CD4-positive, alpha-beta T cell treated with Interleukin-15 for 4 hours (primary cell): ENCODE results near the gene IL4R.
"Not testable (repeated sequence)": the region's sequence is repeated elsewhere in the genome, so short reads cannot be mapped to it uniquely, and the experiment has no call there.

Experiments used
- DNase-seq: peaks from one replicate; pipeline ENCODE4 v3.0.0-alpha.2; 2020; ENCODE audit warnings: low spot score

Gene IL4R

DNA sequence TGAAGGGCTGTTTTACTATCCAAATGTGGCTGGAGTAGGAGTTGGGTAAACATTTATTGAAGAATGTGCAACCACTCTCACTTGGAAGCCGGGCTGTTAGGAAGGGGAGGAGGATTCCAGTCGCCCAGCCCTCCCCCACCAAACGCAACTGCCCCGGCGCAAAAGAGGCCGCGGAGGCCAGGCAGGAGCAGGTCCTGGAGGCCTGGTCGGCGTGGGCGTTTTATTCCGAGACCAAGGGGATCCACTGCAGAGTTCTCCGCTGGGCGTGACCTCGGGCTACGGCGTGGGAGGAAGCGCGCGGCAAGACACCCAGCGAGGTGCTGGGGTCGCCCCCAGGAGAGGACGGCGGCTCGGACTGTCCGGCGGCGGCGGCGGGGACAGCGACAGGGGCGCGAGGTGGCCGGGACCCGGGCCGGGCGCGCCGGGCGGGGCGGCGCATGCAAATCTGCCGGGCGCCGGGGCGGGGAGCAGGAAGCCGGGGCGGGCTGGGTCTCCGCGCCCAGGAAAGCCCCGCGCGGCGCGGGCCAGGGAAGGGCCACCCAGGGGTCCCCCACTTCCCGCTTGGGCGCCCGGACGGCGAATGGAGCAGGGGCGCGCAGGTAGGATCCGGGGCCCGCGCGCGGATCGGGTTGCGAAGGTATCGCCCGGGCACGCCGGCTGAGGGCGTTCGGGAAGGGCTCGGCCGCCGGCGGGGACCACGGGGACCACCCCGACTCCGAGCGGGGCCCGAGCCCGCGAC, at the start of gene IL4R:
Gene IL4R (plus strand): TSS at position 553 of the 739 bp plus-strand sequence. CDS start 26,230 bp downstream, outside the sequence.
- peak; percentile 59 for DNase-seq

DNA sequence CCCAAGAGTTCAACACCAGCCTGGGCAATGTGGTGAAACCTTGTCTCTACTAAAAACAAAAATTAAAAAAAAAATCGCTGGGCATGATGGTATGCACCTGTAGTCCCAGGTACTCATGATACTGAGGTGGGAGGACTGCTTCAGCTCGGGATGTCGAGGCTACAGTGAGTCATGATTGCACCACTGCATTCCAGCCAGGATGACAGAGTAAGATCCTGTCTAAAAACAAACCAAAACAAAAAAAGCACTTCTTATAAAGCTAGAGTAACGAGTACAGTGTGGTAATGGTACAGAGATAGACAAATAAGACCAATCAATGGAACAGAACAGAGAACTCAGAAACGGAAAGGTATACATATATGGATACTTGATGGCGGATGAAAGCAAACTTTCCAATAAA, 49.6 kb upstream of the IL4R start:
- no peak for DNase-seq

DNA sequence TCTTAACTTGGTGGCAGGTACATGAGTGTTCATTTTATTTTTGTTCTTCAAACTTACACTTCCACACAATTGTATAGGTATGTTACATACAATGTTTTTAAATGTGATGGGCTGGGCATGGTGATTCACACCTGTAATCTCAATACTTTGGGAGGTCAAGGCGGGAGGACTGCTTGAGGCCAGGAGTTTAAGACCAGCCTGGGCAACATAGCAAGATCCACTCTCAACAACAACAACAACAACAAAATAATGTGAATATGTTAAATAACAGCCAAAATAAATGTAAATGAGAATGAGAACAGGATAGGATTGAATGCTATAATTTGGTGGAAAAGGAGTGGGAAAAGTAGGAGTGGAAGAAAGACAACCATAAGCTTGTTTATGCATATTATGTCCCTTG, 47.8 kb upstream of the IL4R start:
- no peak for DNase-seq

DNA sequence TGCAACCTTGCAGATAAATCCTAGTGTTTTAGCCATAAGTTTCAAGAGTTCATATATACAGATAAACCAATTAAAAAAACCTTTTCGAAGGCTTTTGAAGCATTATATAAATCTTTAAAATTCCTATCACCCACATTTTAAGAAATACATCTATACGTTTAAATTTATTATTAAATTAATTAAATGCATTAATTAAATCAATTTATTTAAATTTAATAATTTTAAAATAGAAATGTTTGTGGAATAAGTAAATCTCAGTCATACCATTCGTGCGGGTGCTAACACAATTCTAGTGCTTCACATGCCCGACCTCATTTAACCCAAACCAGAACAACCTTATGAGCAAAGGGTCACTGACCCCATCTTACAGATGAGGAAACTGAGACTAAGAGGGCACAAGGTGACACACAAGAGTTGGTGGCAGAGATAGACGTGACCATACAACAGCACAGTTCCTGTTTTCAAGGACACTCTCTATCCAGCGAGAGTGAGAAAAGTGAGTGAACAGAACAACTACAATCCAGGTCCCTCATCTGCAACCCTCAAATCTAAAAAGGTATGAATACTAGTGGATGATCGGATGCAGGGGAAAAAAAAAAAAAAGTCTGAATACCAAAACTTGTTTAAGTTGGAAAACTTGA, 46.6 kb upstream of the IL4R start:
- no peak for DNase-seq

DNA sequence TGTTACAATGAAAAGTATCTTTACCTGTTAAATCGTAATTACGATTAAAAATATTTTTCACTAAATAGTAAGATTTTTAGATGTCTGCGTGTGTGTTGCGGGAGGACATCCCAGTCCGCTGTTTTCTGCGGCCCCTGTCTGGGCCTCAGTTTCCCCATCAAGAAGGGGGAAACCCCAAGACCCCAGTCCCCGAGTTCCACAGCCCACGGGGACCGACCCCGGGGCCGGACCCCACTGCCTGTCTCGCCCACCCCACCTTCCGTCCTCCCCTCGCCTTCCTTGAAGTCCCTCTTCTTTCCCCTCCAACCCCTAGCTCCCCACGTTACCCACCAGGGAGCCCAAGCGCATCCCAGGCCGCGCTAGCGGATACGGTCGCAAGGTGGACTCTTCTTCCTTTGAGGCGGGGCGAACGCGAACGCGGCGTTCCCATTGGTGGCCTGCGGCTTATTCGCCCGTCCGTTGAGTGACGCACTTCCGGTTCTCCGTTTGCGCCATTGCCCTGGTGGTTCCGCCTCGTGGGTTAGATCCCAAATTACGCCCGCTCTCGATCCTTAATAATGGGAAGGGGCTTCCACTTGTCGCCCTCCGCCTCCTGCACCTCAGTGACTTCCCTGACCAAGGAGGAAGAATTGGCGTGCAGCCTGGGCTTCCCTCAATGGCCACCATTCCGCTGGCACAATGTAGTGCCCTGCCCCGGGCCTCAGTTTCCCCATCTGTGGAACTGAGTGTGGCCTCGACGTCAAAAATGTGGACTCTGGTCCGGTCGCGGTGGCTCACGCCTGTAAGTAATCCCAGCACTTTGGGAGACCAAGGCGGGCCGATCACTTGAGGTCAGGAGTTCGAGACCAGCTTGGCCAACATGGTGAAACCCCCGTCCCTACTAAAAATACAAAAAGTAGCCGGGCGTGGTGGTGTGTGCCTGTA, 45.1 kb upstream of the IL4R start, which contains the start of gene NSMCE1:
Gene NSMCE1 (minus strand): TSS at position 397 of the 924 bp plus-strand sequence. CDS start 11,202 bp downstream, outside the sequence.
- peak; percentile 96 for DNase-seq

DNA sequence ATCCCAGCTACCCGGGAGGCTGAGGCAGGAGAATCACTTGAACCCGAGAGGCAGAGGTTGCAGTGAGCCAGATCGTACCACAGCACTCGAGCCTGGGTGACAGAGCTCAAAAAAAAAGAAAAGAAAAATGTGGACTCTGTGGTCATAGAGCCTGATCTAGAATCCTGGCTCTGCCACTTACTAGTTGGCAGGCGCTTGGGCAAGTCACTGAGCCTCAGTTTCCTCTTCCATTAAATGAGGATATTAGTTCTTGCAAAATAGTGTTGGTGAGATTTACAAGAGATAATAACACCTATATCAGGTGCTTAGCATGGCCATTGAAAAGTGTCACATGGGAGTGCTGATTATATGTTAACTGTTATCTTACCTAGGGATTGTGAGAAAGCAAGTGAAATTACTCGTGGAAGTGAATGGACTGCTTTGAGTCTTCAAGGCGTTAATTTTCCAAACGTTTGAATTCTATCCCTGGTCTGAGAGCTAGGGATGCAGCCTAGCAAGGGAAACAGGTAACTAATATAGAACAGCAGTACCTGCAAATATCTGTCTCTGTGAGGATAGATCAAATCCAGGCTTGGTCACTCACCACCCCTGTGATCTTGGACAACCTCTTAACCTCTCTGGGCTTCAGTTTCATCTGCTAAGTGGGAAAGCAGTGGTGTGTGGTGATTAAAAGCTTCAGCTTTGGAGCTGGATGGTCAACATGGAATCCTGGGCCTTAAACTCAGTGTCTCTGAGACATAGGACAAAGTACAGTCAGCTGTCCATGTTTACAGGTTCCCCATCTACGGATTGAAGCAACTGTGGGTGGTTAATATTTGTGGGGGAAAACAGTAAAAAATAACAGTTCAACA, 44.2 kb upstream of the IL4R start:
- no peak for DNase-seq

DNA sequence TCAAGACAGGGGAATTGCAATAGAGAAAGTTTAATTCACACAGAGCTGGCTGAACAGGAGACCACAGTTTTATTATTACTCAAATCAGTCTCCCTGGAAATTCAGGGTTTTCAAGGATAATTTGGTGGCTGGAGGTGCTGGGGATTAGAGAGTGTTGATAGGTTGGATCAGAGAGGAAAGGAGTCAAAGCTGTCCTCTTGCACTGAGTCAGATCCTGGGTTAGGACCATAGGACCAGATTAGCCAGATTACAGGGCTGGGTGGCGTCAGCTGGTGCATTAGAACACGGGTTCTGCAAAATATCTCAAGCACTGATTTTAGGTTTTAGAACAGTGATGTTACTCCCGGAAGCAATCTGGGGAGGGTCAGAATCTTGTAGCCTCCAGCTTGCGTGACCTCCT, 43.4 kb upstream of the IL4R start:
- no peak for DNase-seq

DNA sequence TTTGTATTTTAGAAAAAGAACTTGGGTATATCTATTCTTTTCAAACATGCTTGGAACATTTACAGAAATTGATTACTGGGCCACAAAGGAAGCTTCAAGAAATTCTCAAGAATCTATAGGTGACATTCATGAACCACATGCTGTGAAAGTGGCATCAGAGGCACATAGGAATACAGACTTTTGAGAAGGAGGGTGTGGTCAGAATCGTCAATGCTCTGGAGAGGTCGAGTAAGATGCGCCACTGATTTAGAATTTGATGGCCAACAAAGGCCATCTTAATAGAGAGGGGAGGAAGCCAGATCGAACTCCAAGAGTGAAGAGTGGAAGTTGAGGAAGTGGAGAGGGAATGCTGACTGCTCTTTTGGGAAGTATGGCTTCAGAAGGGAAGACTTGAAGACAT, 41.7 kb upstream of the IL4R start:
- DNase-seq = no peak

DNA sequence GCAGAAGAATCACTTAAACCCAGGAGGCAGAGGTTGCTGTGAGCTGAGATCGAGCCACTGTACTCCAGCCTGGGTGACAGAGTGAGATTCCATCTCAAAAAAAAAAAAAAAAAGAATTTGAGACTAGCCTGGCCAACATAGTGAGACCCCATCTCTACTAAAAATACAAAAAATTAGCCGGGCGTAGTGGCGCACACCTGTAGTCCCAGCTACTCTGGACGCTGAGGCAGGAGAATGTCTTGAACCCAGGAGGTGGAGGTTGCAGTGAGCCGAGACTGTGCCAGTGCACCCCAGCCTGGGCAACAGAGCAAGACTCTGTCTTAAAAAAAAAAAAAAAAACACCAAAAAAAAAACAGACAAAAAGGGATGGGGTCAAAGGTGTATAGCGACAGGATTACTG, 41.1 kb upstream of the IL4R start:
- not testable (repeated sequence) for DNase-seq

DNA sequence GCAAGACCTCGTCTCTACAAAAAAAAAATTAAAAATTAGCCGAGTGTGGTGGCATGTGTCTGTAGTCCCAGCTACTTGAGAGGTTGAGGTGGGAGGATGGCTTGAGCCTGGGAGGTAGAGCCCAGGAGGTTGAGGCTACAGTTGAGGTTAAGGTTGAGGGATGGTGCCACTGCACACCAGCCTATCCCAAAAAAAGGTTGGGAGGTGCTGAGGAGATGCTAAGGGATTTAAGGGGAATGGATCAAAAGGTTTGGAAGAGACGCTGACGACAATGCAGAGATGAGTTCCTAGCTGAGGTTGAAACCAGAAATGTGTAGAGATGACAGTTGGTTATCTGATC, 40.5 kb upstream of the IL4R start:
- DNase-seq = no peak

DNA sequence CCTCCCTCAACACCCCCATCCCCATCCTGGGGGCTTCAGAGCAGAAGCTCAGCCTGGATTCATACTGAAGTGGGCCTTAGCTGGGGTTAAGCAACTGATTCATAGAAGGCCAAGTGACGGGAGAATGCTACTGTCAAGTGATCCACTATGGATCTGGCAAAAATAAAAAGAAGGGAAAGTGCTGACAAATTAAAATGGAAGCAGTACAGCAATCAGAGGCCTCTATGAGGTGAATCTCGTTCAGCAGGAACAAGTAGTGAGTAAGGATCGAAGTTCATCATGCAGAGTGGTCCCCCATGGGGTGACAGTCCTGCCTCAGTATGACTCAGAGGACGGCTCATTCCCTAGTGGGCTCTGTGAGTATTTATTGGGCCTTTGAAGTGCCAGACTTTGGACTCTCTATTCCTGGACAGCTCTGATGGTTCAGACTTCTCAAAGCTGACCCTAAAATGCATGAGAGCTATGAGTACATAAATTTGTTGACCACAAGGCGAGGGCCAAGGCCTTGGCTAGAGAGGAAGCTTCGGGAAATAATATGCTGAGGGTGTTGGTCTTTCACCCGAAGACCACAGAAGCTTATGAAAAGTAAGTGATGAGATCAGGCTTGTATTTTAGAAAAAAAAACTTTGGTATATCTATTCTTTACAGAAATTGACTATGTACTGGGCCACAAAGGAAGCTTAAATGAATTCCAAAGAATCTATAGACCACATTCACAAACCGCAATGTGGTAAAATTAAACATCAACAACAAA, 39.9 kb upstream of the IL4R start:
- peak; percentile 48 for DNase-seq

DNA sequence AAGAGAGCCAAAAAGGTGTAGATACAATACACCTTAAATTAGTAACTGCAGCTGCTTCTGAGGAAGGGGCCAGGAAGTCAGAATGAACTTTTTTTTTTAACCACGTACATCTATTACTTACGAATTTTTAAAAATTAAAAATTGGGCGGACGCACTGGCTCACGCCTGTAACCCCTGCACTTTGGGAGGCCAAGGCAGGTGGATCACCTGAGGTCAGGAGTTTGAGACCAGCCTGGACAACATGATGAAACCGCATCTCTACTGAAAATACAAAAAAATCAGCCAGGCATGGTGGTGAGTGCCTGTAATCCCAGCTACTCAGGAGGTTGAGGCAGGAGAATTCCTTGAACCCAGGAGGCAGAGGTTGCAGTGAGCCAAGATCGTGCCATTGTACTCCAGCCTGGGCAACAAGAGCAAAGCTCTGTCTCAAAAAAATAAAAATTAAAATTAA, 39.3 kb upstream of the IL4R start:
- not testable (repeated sequence) for DNase-seq

DNA sequence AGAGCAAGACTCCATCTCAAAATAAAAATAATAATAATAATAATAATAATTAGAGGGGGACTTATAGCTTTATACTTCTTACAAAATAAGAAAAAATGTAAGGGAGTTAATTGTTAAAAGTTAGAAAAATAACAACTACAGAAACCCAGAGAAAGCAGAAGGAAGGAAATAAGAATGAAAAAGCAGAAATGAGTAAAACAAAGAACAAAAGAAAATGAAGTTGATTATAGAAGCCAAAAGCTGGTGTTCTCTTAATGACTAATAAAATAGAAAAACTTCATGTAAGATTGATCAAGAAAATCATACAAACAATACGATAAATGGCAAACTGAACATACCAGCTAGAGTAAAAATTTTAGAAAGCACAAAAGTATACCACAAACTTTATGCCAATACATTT, 38.4 kb upstream of the IL4R start:
- DNase-seq = no peak

DNA sequence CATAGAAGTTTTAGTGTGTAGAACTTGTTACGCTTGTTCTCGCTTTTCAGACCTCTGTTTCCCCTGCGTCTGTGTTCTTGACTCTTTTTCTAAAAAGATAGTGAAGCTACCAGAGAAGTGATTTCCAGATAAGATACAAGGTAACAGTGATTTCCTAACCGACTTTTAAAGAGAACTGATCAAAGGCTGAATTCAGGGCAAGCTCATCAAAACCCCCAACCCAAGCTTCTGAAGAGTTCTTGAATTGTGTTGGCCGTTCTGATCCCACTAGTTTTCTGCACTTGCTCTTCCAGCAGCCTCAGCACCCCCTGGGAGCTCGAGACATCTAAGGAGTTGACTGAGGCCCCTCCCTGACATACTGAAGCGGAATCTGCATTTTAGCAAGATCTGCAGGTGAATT, 32.5 kb upstream of the IL4R start:
- DNase-seq = peak; percentile 30

DNA sequence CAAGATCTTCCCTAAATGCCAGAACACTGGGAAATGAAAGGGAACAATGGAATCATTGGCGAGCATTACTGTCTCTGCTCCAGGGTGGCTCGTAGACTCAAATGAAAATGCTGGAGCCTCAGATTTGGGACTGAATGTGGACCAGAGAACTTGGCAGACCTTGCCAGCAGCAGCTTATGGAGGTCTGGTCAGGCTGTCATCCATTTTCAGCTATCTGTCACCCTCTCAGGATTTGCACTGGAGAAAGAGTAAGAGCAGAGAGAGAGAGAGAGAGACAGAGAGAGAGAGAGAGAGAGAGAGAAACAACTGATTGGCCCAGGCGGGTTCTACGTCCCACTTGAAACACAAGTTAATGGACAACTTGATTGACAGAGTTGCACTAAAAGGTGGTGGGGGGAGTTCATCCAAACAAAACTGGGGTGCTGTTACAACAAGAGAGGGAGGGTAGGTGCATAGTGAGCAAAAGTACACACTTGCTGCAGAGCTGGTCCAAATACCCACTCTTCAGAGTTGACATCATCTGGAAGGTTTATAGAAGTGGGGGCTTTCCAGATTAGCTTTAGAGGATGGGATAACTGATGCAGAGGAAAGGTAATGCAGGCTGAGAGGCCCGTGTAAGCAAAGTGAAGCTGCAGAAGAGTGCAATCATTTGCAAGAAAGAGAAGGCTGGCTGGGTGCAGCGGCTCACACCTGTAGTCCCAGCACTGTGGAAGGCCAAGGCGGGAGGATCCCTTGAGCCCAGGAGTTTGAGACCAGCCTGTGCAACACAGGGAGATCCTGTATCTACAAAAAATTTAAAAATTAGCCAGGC, 28.7 kb upstream of the IL4R start:
- no peak for DNase-seq

DNA sequence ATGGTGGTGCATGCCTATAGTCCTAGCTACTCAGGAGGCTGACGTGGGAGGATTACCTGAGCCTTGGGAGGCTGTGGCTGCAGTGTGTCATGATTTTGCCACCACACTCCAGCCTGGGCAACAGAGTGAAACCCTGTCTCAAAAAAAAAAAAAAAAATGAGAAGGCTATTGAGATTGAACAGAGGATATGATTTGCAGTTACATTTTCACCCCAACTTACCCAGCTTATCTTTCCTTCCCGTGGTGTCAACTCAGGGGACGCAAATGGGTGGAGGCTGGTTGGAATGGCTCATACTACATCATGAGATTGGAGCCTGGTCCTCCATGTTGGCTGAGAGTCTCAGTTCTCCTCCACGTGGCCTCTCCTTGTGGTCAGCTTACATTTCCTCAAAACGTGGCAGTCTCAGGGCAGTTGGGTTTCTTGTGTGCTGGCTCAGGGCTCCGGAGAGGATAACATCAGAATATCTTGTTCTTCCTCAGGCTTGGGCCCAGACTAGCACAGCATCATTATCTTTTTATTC, 28.0 kb upstream of the IL4R start:
- DNase-seq = no peak

DNA sequence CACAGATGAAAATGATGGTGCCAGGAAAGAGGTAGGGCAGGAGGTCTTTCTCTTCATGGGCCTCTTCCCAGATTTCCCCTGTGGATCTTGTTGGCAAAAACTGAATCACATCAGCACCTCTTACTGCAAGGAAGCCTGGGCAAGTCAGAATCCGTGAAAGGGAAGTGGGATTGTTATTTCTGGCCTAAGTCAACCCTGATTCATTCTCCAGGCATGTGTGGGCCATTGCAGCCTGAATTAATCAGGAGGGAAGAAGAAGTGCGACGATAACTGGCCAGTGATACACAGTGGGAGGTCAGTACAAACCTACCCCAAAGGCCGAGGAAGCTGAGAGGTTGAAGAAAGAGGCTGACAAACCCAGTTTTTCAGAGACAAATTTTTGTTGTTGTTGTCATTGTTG, 27.3 kb upstream of the IL4R start:
- DNase-seq = no peak

DNA sequence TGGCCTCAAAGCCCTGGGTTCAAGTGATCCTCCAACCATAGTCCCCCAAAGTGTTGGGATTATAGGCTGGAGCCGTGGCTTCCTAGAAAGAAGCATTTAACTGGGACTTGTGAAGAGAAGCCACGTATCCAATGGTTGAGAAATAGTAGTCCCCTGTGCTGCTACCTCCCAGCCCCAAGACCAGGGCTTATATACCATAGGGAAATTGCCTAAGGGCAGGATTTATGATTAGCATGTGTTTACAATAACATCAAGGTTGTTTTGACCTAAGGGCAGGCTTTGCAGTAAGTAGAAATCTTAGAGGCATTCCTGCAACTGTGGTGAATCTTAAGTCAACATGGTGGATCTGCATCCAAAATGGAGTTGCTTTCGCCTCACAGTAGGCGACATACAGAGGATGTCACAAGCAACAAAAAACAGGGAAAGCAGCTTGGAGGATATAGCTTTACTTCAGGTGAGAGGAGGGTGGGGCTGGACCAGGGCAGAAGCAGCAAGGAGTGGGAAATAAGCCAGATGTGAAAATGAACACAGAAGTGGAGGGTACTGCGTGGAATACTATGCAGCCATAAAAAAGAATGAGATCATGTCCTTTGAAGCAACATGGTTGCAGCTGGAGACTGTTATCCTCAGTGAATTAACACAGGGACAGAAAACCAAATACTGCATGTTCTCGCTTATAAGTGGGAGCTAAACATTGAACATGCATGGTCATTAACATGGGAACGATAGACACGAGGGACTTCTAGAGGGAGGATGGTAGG, 26.5 kb upstream of the IL4R start:
- DNase-seq = no peak

DNA sequence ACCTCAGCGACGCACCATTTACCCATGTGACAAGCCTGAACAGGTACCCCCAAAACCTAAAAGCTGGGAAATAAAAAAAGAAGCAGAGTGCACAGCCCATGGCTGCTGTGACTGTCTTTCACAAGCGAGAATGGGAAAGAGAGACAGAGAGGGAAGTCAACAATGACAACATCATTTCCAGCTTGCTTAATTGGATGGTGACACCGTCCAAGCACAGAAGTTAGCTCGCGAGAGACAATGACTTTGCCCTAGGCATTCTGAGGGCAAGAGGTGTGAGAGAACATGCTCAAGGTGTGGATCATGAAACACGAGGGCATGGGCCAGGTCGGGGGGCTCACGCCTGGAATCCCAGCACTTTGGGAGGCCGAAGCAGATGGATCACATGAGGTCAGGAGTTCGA, 25.9 kb upstream of the IL4R start:
- DNase-seq = no peak
